Panc1 (cell line): ENCODE data around the gene NPPA. TPM values are rescaled to one million over a fixed set of nuclear protein-coding genes. Genes with fewer than 3 reads are reported as not detected.

Experiments used
- ATAC-seq: fragments of 200-7000 bp; cut with Tn5 transposase; 2 replicates; pipeline ENCODE4 v1.9.1; 2020; ENCODE audit warnings: mild to moderate bottlenecking, moderate library complexity
- BruUV-seq: library from RNA; stranded (reverse); fragments of 400-500 nt; replicated peaks from 2 replicates; lab custom pipeline; 2021; lab: Mats Ljungman, UMichigan
- CTCF ChIA-PET: fragments of 300-600 bp; sonication (Branson Sonifier 250); formaldehyde crosslinking; loops from one replicate; lab custom pipeline; 2022; ENCODE audit warnings: antibody characterized with exemption; lab: Charles Lee
- POLR2A ChIA-PET: fragments of 300-600 bp; sonication (Branson Sonifier 250); formaldehyde crosslinking; loops from one replicate; lab custom pipeline; 2022; ENCODE audit warnings: antibody characterized with exemption; lab: Charles Lee
- DNase-seq: peaks from one replicate; pipeline ENCODE4 v3.0.0-alpha.2; 2010; ENCODE audit warnings: low read depth, low spot score
- H3K27ac ChIP-seq: 2 replicates; pipeline ENCODE4 v1.5.1; 2011; ENCODE audit warnings: mild to moderate bottlenecking, low read length, inconsistent platforms
- H3K27me3 ChIP-seq: fragments of 200-500 bp; sonication (Bioruptor generic); 2 replicates; pipeline ENCODE4 v1.6.0; 2014; ENCODE audit warnings: low read length, inconsistent platforms; ENCODE audit not compliant: control insufficient read depth, insufficient read depth
- H3K36me3 ChIP-seq: fragments of 200-500 bp; sonication (Bioruptor generic); 2 replicates; pipeline ENCODE4 v1.5.1; 2014; ENCODE audit warnings: inconsistent platforms, mild to moderate bottlenecking, low read length, moderate library complexity; ENCODE audit not compliant: control insufficient read depth, insufficient read depth
- H3K4me1 ChIP-seq: 2 replicates; pipeline ENCODE4 v1.5.1; 2011; ENCODE audit warnings: inconsistent platforms, mild to moderate bottlenecking, low read length, moderate library complexity; ENCODE audit not compliant: control insufficient read depth, insufficient read depth
- H3K4me3 ChIP-seq, 2 experiments: 2 replicates each; pipeline ENCODE4 v1.5.1; 2011 to 2012; ENCODE audit warnings: low read depth in 2 of 2, low read length in 2 of 2, mild to moderate bottlenecking in 2 of 2, inconsistent platforms in 1 of 2, moderate library complexity in 1 of 2
- H3K9me3 ChIP-seq: fragments of 200-500 bp; sonication (Bioruptor generic); 2 replicates; pipeline ENCODE4 v1.5.1; 2014; ENCODE audit warnings: low read depth, mild to moderate bottlenecking, inconsistent platforms, low read length, moderate library complexity; ENCODE audit not compliant: control insufficient read depth, insufficient read depth
- POLR2AphosphoS5 ChIP-seq: IDR thresholded peaks from 2 replicates; pipeline ENCODE4 v1.6.1; 2012; ENCODE audit warnings: mild to moderate bottlenecking, low read depth, low read length, moderate library complexity
- REST ChIP-seq, 2 experiments: IDR thresholded peaks; 2 replicates each; pipeline ENCODE4 v1.6.1; 2011 to 2012; ENCODE audit warnings: low read depth in 2 of 2, control low read depth in 1 of 2, low read length in 1 of 2, mild to moderate bottlenecking in 1 of 2, moderate library complexity in 1 of 2; ENCODE audit not compliant: insufficient read depth in 1 of 2
- SIN3A ChIP-seq: IDR thresholded peaks from 2 replicates; pipeline ENCODE4 v1.6.1; 2012; ENCODE audit warnings: low read depth, mild to moderate bottlenecking, low read length, moderate library complexity, borderline replicate concordance; ENCODE audit not compliant: insufficient read depth
- TCF7L2 ChIP-seq: IDR thresholded peaks from 2 replicates; pipeline ENCODE4 v1.6.1; 2011; ENCODE audit warnings: mild to moderate bottlenecking, low read depth, low read length, inconsistent platforms
- in situ Hi-C: cut with HindIII; loops from 2 replicates; pipeline ENCODE4 v1.10.0; 2016; ENCODE audit warnings: low sequenced_read_pairs, low pct_unique_long_range_greater_than_20kb
- intact Hi-C: fragments of 100-400 bp; cut with micrococcal nuclease; formaldehyde crosslinking; loops from one replicate; pipeline ENCODE4 v1.10.0; 2022; ENCODE audit not compliant: unreplicated experiment
- total RNA-seq: library from RNA; stranded (reverse); gene quantifications from one replicate; pipeline ENCODE4 v1.2.1, GENCODE V29; 2021; ENCODE audit not compliant: unreplicated experiment
- TF ChIP-seq, protein P1 (sequence below): fragments of 450-650 bp; IDR thresholded peaks from 2 replicates; pipeline ENCODE4 v1.5.1; 2017; ENCODE audit warnings: mild to moderate bottlenecking

NPPA gene
- total RNA-seq, 1 experiment from 2014 or later: not detected

DNA sequence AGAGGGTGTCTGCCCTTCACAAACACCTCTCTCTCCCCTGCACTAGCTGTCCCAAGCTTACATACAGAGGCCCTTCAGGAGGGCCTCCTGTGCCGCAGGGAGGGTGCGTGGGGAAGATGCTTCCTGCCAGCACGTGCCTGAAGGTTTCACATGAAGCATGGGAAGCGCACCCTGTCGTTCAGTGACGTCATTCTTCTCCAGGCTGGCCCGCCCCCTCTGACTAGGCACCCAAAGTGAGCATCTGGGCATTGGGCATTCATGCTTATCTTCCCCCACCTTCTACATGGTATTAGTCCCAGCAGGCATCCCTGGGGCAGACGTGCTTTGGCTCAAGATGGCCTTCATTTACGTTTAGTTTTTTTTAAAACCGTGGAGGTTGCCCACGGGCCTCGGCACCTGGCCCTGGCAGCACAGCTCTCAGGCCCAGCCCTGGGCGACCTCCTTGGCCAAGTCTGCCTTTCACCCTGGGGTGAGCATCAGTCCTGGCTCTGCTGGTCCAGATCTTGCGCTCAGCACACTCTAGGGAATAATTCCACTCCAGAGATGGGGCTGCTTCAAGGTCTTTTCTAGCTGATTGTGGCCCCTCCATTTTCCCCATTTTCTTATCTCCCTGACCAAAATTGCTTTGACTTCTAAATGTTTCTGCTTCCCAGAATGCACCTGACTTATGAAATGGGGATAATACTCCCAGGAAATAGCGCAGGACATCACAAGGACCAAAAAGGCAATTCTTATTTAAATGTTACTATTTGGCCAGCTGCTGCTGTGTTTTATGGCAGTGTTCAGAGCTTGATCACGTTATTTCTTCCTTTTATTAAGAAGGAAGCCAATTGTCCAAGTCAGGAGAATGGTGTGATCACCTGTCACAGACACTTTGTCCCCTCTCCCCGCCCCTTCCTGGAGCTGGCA lies 6.1 kb downstream of the NPPA start:
- TF ChIP-seq REST (IDR thresholded peaks at IDR 0.05; ENCODE audit: insufficient read depth in 1 of 2, low read depth in 2 of 2, low read length in 1 of 2): no peak
- no peak for TF ChIP-seq POLR2AphosphoS5
- TF ChIP-seq, protein P1, sequence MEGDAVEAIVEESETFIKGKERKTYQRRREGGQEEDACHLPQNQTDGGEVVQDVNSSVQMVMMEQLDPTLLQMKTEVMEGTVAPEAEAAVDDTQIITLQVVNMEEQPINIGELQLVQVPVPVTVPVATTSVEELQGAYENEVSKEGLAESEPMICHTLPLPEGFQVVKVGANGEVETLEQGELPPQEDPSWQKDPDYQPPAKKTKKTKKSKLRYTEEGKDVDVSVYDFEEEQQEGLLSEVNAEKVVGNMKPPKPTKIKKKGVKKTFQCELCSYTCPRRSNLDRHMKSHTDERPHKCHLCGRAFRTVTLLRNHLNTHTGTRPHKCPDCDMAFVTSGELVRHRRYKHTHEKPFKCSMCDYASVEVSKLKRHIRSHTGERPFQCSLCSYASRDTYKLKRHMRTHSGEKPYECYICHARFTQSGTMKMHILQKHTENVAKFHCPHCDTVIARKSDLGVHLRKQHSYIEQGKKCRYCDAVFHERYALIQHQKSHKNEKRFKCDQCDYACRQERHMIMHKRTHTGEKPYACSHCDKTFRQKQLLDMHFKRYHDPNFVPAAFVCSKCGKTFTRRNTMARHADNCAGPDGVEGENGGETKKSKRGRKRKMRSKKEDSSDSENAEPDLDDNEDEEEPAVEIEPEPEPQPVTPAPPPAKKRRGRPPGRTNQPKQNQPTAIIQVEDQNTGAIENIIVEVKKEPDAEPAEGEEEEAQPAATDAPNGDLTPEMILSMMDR: no peak
- TF ChIP-seq TCF7L2: no peak
- TF ChIP-seq SIN3A: no peak
- Histone ChIP-seq H3K36me3 (peaks cover 14% of the 10 kb centered on the region), H3K27ac (no peak overlapping the region), H3K27me3 (no peaks in the 10 kb centered on the region), H3K4me1 (no peaks in the 10 kb centered on the region), H3K9me3 (no peaks in the 10 kb centered on the region), H3K4me3 (no peak overlapping the region)
- intact Hi-C loops (no loop called here), in situ Hi-C loops (no loop called here)
- ChIA-PET POLR2A (no interaction called here), CTCF (no interaction called here)
- ATAC-seq: no peak
- DNase-seq: no peak
- BruUV-seq: TSS peak; percentile 48

DNA sequence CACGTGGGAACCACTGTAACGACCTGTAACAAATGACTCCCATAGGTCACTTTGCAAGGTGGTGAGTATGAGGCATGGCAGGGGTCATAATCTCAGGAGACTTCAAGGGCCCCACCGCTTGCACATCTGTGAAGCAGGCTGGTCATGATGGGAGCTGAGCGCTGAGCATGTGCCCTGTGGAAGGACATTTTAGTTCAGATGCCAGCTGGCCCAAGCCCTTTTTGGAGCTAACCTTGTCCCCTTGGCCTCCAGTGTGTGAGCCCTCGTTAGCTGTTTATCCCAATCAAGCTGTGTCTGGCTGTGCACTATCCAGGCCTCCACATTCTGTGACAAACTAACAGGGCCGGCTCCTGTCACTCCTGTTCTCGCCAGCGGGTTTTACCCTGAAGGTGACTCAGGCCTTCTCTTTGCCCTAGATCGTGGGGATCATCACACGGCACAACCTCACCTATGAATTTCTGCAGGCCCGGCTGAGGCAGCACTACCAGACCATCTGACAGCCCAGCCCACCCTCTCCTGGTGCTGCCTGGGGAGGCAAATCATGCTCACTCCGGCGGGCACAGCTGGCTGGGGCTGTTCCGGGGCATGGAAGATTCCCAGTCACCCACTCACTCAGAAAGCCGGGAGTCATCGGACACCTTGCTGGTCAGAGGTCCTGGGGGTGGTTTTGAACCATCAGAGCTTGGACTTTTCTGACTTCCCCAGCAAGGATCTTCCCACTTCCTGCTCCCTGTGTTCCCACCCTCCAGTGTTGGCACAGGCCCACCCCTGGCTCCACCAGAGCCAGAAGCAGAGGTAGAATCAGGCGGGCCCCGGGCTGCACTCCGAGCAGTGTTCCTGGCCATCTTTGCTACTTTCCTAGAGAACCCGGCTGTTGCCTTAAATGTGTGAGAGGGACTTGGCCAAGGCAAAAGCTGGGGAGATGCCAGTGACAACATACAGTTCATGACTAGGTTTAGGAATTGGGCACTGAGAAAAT lies 7.6 kb downstream of the NPPA start:
- Histone ChIP-seq H3K4me1 (no peaks in the 10 kb centered on the region), H3K4me3 (no peak overlapping the region), H3K27ac (no peak overlapping the region), H3K27me3 (no peaks in the 10 kb centered on the region), H3K9me3 (no peaks in the 10 kb centered on the region), H3K36me3 (peaks cover 14% of the 10 kb centered on the region)
- DNase-seq (no peak), ATAC-seq (no peak)
- no TSS peak for BruUV-seq
- in situ Hi-C loops (no loop called here), intact Hi-C loops (loop anchor here (2.0 kb wide), 1 partner anchor 53 kb away; no protein-coding TSS in a partner anchor)
- ChIA-PET POLR2A (no interaction called here), CTCF (no interaction called here)
- TF ChIP-seq SIN3A: no peak
- TF ChIP-seq, protein P1: no peak
- no peak for TF ChIP-seq REST (IDR thresholded peaks at IDR 0.05; ENCODE audit: insufficient read depth in 1 of 2, low read depth in 2 of 2, low read length in 1 of 2)
- TF ChIP-seq POLR2AphosphoS5: no peak
- TF ChIP-seq TCF7L2: no peak
